GM19468 (cell line): ENCODE results near the gene SLC22A4.

Source experiments
- ATAC-seq: cut with Tn5 transposase; IDR thresholded peaks from one replicate; pipeline ENCODE4 v1.9.1; 2021; ENCODE audit warnings: mild to moderate bottlenecking, moderate library complexity, moderate number of reproducible peaks; ENCODE audit not compliant: unreplicated experiment; ENCODE audit errors: extremely low read depth

Gene SLC22A4

DNA sequence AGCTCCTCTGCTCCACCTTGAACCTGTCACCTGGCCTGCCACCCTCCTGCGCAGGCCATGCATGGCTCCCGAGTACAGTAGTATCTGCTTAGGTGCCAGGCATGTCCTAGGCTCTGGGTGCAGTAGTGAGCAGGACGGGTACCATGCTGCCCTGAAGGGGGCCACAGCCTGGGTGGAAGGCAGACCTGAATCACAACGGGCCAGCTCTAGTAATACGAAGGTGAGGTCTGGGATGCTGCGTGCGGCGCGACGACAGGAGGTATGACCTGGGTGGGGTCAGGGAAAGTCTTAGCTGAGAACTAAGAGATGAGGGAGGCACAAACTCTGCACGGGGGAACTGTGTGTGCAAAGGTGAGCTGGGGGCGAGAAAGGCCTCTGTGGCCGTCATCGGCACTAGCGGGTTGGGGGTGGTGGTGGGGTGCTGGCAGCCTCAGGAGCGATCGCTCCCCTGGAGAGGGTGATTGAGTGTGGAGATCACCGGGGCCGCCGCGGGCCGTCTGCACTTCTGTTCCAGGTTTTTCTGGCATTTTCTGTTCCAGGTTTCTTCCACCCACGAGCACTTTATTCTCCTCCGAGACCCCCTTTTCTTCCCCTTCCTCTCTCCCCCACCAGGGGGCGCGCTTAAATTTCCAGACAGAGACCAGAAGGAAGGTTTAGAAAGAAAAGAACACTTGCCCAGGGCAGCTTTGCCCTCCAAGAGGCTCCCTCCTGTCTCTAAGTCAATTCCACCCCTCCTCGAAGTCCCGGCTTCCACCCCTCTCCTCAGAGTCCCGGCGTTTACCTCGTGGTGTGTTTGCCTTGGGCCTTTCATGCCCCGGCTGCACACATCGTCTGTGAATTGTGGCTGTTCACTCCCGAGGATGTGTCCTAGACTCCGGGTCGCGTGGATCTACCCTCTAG, 21.6 kb upstream of the SLC22A4 start:
- ATAC-seq = no peak

GRCh38 chr5:132273631-132274030, 20.6 kb upstream of the SLC22A4 start:
- ATAC-seq = no peak

GRCh38 chr5:132274050-132274792, 20.0 kb upstream of the SLC22A4 start:
- ATAC-seq = no peak

DNA sequence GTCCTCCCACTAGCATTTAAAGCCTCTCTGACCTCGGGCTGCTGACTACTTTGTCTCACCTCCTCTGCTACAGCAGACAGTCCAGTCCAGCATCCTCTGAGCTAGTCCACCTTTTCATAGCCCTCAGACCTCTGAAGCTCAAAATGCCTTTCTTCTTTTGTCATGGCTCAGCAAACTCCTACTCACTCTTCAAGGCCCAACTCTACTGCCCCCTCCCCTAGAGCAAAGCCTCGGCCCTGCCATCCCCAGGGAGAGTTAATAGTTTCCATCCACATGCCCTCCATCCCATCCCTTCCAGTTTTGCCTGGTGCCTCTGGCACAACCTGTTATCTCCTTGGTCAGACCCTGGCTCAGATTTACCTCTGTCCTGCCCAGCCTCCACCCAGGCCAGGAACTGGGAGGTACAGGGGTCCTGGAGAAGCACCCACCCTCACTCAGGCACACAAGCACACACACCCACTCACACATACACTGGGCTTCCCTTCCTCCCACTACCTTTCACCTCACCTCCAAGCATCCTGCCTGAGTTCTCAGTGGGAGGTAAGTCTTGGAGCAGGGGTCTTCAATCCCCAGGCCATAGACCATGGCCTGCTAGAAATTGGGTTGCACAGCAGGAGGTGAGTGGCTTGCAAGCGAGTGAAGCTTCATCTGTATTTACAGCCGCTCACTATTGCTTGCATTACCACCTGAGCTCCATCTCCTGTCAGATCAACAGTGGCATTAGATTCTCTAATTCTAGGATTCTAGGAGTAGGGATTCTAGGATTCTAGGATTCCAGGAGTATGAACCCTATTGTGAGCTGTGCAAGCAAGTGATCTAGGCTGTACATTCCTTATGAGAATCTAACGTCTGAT, 18.6 kb upstream of the SLC22A4 start:
- no peak for ATAC-seq

DNA sequence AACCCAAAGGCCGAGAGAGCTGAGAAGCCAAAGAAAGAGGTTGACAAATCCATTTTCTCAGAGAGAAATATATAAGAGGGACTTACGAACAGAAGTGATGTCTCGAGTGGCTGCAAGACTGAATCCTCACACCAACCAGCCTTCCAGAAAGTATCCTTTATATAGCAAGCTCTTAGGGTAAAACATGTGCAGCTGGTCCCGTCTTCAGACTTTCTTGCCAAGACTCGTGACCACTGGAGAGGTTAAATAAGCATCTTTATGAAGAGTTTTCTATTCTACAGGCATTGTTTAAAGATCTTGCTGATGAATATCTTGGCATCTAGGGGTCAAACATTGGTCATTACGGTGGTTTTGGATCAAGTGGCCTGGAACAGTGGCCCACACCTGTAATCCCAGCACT, 16.9 kb upstream of the SLC22A4 start:
- ATAC-seq = no peak

- no peak for ATAC-seq
Measured at GRCh38 chr5:132277971-132278853, 16.0 kb upstream of the SLC22A4 start.

GRCh38 chr5:132279801-132280200, 14.4 kb upstream of the SLC22A4 start:
- ATAC-seq = no peak

GRCh38 chr5:132280371-132281240, 13.6 kb upstream of the SLC22A4 start:
- ATAC-seq = no peak

DNA sequence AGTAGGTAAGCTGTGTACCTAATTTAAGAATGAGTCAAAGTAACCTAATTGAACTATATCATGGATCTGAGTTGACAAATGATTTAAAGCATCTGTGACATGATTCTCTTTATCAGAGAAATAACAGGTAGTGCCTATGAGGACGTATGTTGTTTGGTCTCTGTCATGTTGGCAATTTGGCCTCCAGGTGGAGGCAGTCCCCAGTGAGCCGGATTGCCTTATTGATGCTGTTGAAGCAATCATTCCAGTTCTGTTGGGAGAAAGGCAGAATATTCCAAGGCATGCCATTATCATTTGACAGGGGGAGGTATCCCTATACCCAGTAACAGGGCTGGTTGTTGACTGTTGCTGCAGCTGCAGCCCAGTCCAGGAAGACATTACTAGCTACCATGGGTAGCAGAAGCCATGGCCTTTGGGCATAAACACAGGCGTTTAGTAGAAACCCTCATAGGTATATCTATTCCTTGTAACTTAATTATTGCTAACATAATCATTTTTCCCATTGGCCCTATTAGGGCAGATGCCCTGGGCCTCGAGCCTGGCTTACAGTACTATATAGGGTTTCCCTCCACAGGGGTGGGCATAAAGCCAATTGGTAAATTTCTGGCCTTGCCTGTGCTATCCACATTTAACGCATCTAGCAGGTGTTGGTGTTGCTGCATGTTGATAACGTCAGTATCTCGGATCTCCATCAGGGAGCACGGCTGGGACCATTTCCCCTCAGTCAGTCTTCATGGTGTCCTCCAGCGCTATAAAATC, 12.2 kb upstream of the SLC22A4 start:
- no peak for ATAC-seq

DNA sequence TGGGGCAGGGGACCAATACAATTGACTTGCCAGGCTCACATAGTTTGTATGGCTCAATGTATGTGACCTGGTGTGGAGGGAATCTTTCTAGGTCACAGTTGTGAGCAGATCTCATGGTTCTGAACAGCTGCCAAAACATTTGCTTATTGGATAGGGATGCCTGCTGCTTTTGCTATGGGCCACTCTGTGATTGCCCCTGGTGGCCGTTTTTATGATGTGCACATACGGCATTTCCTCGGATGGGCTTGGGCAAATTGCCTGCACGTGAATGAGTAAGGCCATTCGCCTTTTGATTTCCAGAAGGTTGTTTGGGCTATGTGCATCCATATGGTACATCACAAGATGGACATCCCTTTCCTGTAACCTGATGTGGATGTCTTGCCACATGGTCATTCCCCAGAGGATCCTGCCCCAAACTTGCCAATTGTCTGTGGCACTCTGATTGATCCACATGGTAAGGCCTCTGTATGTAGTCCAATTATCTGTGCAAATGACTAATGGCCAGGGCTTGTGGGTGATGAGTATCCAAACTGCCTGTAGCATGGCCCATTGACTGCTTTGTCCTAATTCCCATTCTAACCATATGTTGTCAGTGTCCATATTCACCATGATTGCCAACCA, 10.7 kb upstream of the SLC22A4 start:
- ATAC-seq = no peak

DNA sequence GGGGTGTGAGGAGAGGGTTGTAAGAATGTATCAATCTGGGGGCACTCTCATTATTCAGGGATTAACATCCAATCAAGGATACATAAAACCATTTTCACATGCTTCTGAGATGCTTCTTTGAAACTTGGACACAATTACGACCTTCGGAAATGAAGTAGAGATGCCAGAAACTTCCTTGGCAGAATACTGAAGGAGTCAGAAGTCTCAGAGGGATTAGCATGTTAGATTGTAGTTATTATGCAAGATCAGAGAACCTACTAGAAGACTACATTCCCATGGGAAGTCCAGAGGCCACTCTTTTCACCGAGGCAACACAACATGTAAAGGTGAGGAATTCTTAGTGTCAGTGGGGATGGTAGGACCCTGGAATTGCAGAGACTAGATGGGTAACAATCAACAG, 5.1 kb upstream of the SLC22A4 start:
- no peak for ATAC-seq

GRCh38 chr5:132291026-132291425, 3.2 kb upstream of the SLC22A4 start:
- no peak for ATAC-seq

GRCh38 chr5:132293066-132293991, 865 bp upstream of the SLC22A4 start:
- ATAC-seq = no peak

GRCh38 chr5:132294728-132295504, 722 bp downstream of the SLC22A4 start:
- ATAC-seq = no peak

DNA sequence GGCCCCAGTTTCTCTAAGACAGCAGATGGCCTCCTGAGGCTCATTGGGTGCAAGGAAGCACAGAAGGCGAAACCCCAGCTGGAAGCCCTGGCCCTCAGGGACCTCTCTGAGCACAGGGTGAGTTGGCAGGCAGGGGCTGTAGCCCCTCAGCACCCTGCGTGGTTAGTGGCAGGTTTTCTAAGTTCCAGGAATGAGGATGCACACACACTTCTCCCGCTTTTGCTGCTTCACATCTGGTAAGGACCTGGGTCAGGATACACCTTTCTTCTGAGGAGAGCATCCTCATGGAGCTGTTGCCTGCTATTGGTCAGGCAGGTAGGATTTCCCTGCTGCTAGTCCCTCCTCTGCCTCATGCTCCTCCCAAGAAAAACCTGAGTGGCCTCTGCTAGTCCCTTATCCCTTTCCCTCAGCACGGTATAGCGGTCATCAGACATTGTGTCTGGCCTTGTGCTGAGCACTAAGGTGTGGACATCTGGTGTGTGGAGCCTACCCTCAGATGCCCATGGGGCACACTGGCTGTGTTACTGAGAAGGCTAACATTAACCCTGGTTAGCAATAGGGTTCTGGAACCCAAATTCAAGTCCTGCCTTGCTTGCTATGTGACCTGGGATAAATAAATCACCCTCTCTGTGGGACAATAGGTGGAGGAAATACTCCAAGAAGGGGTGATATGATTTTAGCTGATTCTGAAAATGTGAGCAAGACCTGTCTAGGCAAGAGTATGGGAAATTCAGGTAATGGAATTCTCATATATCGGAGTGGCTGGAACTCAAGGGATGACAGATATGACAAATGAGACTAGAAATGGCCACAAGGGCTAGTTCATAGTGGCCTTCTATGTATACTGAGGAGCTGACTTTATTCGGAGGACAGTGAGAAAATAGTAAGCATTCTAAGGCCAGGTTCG, 1.6 kb downstream of the SLC22A4 start:
- no peak for ATAC-seq
